OCI-LY7 (cell line): ENCODE measurements around the gene LRFN2.

Experiments
- CTCF ChIP-seq: fragments of 200-600 bp; sonication (generic); conservative IDR thresholded peaks from 2 replicates; pipeline ENCODE4 v1.5.1; 2014; ENCODE audit warnings: mild to moderate bottlenecking, antibody characterized with exemption, low read length, moderate library complexity, mixed read lengths
- EZH2phosphoT487 ChIP-seq: fragments of 200-600 bp; sonication (generic); IDR thresholded peaks from 2 replicates; pipeline ENCODE4 v1.6.1; 2018; ENCODE audit warnings: low read depth, borderline replicate concordance, mild to moderate bottlenecking, mixed run types, antibody characterized with exemption, low read length, moderate library complexity, mixed read lengths

GRCh38 chr6:40380271-40380670 is 206.9 kb downstream of the LRFN2 start:
- TF ChIP-seq CTCF, result no peak
- TF ChIP-seq EZH2phosphoT487, result no peak
